A673 (cell line): ENCODE results near the gene NRG3. TPM values are rescaled to one million over a fixed set of nuclear protein-coding genes. Genes with fewer than 3 reads are reported as not detected.

Experiments
- BruUV-seq: library from RNA; stranded (reverse); fragments of 400-500 nt; replicated peaks from 2 replicates; lab custom pipeline; 2021; lab: Mats Ljungman, UMichigan
- CTCF ChIA-PET: fragments of 300-600 bp; sonication (Branson Sonifier 250); formaldehyde crosslinking; loops from one replicate; lab custom pipeline; 2022; ENCODE audit warnings: antibody characterized with exemption; lab: Charles Lee
- POLR2A ChIA-PET: fragments of 300-600 bp; sonication (Branson Sonifier 250); formaldehyde crosslinking; loops from one replicate; lab custom pipeline; 2022; ENCODE audit warnings: antibody characterized with exemption; ENCODE audit not compliant: low non-redundant PET; lab: Charles Lee
- DNase-seq: peaks from one replicate; pipeline ENCODE4 v3.0.0-alpha.2; 2015; ENCODE audit warnings: low spot score
- H3K27ac ChIP-seq: fragments of 200-600 bp; sonication (generic); 2 replicates; pipeline ENCODE4 v1.5.1; 2016; ENCODE audit warnings: mixed run types, low read depth, mild to moderate bottlenecking, mixed read lengths, antibody characterized with exemption, low read length; ENCODE audit not compliant: poor library complexity, severe bottlenecking
- H3K27me3 ChIP-seq: fragments of 200-600 bp; sonication (generic); replicated peaks from 2 replicates; pipeline ENCODE4 v1.6.1; 2017; ENCODE audit warnings: mixed run types, low read depth, mild to moderate bottlenecking, mixed read lengths, antibody characterized with exemption, low read length; ENCODE audit not compliant: insufficient read depth, poor library complexity
- H3K36me3 ChIP-seq: fragments of 200-600 bp; sonication (generic); 2 replicates; pipeline ENCODE4 v1.6.1; 2016; ENCODE audit warnings: mixed run types, mild to moderate bottlenecking, mixed read lengths, antibody characterized with exemption, low read length; ENCODE audit not compliant: insufficient read depth, poor library complexity, severe bottlenecking
- H3K4me1 ChIP-seq: fragments of 200-600 bp; sonication (generic); 2 replicates; pipeline ENCODE4 v1.6.1; 2017; ENCODE audit warnings: mixed run types, mild to moderate bottlenecking, mixed read lengths, antibody characterized with exemption, low read length; ENCODE audit not compliant: insufficient read depth, poor library complexity, severe bottlenecking
- H3K4me3 ChIP-seq: fragments of 200-600 bp; sonication (generic); 2 replicates; pipeline ENCODE4 v1.5.1; 2016; ENCODE audit warnings: low read depth, mixed run types, mild to moderate bottlenecking, mixed read lengths, low read length; ENCODE audit not compliant: poor library complexity, severe bottlenecking
- H3K9me3 ChIP-seq: fragments of 200-600 bp; sonication (generic); 2 replicates; pipeline ENCODE4 v1.6.1; 2016; ENCODE audit warnings: mixed run types, low read depth, mild to moderate bottlenecking, mixed read lengths, antibody characterized with exemption, low read length; ENCODE audit not compliant: poor library complexity, severe bottlenecking
- EZH2 ChIP-seq: fragments of 200-600 bp; sonication (generic); IDR thresholded peaks from 2 replicates; pipeline ENCODE4 v1.6.1; 2017; ENCODE audit warnings: borderline replicate concordance, low read depth, mild to moderate bottlenecking, mixed read lengths, antibody characterized with exemption, low read length; ENCODE audit not compliant: poor library complexity, severe bottlenecking
- intact Hi-C: fragments of 100-400 bp; cut with micrococcal nuclease; formaldehyde crosslinking; loops from one replicate; pipeline ENCODE4 v1.10.0; 2022; ENCODE audit not compliant: unreplicated experiment
- total RNA-seq: library from RNA; stranded (reverse); gene quantifications from 2 replicates; pipeline ENCODE4 v1.2.3, GENCODE V29; 2021
- TF ChIP-seq, protein P1 (sequence below): fragments of 300-800, 200-600 bp; sonication (generic); conservative IDR thresholded peaks from 2 replicates; pipeline ENCODE4 v1.5.1; 2017; ENCODE audit warnings: low read depth, mild to moderate bottlenecking, antibody characterized with exemption, low read length, moderate library complexity, mixed read lengths

NRG3 gene
- total RNA-seq, 1 experiment from 2014 or later = not detected

DNA sequence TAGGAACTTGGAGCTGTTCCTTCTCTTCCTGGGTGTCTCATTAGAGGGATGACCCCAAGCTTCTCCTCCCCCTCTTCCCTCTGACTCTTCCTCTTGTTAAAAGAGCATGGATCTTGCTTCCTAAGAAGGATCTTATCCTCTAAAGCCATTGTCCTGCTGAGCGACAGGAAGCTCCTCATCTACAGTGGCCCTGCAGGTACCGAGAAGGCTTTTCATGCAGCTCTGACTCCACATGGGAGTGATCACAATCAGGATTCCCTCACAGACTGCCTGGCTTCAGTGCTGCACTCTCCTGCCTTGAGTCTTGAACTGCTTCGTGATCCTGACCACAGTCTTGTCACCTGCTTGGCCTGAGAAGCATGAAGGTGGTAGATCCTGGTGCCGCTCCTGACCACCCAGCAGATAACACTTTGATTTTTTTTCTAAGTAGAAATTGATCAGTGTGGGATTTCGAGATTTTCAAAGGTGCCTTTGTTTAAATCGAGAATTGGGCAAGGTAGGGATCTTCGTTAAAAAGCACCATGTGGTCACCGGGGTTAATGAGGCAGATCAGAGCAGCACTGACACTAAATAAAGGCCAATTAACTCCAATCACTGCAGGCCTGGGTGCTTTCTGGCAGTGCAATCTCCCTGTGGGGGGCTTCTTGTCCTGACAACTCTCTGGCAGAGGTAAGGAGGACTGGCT, 376.4 kb downstream of the NRG3 start:
- Histone ChIP-seq H3K4me3 (no peak overlapping the region), H3K27ac (no peak overlapping the region), H3K36me3 (no peaks in the 10 kb centered on the region), H3K27me3 (no peaks in the 10 kb centered on the region), H3K4me1 (no peaks in the 10 kb centered on the region), H3K9me3 (peaks cover 13% of the 10 kb centered on the region)
- intact Hi-C loops = no loop called here
- no TSS peak for BruUV-seq
- ChIA-PET CTCF (no interaction called here), POLR2A (no interaction called here)
- TF ChIP-seq, protein P1, sequence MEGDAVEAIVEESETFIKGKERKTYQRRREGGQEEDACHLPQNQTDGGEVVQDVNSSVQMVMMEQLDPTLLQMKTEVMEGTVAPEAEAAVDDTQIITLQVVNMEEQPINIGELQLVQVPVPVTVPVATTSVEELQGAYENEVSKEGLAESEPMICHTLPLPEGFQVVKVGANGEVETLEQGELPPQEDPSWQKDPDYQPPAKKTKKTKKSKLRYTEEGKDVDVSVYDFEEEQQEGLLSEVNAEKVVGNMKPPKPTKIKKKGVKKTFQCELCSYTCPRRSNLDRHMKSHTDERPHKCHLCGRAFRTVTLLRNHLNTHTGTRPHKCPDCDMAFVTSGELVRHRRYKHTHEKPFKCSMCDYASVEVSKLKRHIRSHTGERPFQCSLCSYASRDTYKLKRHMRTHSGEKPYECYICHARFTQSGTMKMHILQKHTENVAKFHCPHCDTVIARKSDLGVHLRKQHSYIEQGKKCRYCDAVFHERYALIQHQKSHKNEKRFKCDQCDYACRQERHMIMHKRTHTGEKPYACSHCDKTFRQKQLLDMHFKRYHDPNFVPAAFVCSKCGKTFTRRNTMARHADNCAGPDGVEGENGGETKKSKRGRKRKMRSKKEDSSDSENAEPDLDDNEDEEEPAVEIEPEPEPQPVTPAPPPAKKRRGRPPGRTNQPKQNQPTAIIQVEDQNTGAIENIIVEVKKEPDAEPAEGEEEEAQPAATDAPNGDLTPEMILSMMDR = no peak
- no peak for DNase-seq

DNA sequence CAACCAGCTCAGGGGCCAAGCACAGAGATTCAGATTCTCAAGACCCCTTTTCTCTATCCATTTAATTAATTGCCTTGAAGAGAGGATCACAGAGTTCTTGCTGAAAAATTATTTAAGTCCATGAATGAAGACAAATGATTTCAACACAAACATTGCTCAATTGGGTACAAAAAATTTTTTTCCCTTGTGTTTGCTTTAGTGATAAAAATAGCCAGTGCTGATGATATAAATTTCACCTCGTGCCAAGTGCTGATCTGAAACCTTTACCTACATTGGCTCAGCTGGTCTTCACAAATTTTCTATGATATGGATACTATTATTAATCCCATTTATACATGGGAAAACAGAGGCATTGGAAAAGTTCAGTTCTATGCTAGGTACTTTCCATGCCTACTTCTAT, 377.1 kb downstream of the NRG3 start:
- DNase-seq = no peak
- intact Hi-C loops = no loop called here
- Histone ChIP-seq H3K9me3 (peaks cover 16% of the 10 kb centered on the region), H3K27me3 (no peaks in the 10 kb centered on the region), H3K36me3 (no peaks in the 10 kb centered on the region), H3K4me1 (no peaks in the 10 kb centered on the region), H3K27ac (no peak overlapping the region), H3K4me3 (no peak overlapping the region)
- ChIA-PET POLR2A (no interaction called here), CTCF (no interaction called here)
- no peak for TF ChIP-seq EZH2
- TF ChIP-seq, protein P1 = no peak
- BruUV-seq = no TSS peak

DNA sequence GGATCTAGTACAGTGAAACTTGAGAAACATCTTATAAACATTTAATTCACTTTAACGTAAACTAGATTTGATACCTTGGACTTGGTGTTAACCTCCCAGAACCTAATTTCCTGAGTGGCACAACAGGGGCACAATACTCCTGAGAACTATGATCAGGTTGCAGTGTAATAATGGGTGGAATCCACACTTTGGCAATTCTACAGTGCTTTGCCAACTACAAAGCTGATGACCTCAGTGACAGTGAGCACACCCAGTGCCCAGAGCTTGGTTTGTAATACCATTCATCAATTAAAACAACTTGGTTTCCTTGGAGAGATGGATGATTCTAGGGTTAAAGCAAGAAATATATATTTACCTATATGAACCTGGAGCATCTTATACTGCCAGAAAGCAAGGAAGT, 379.2 kb downstream of the NRG3 start:
- no peak for DNase-seq
- Histone ChIP-seq H3K4me3 (no peak overlapping the region), H3K36me3 (no peaks in the 10 kb centered on the region), H3K27me3 (no peaks in the 10 kb centered on the region), H3K4me1 (no peaks in the 10 kb centered on the region), H3K9me3 (peaks cover 15% of the 10 kb centered on the region), H3K27ac (no peak overlapping the region)
- no TSS peak for BruUV-seq
- ChIA-PET CTCF (no interaction called here), POLR2A (no interaction called here)
- TF ChIP-seq, protein P1 = no peak
- no peak for TF ChIP-seq EZH2
- intact Hi-C loops = no loop called here
